Astrocyte of the spinal cord (primary cell): ENCODE measurements around the gene CACNA1C.

Experiments used
- DNase-seq: peaks from one replicate; pipeline ENCODE4 v3.0.0; 2011; ENCODE audit warnings: low read depth, low spot score
- H3K4me3 ChIP-seq: 2 replicates; pipeline ENCODE4 v1.5.1; 2011; ENCODE audit warnings: low read depth, mild to moderate bottlenecking, low read length, moderate library complexity
- in situ Hi-C: cut with HindIII; loops from 2 replicates; pipeline ENCODE4 v1.10.0; 2017; ENCODE audit warnings: low sequenced_read_pairs
- TF ChIP-seq, protein P1 (sequence below): IDR thresholded peaks from 2 replicates; pipeline ENCODE4 v1.5.1; 2012; ENCODE audit warnings: low read depth, mild to moderate bottlenecking, low read length, inconsistent platforms

Gene CACNA1C

DNA sequence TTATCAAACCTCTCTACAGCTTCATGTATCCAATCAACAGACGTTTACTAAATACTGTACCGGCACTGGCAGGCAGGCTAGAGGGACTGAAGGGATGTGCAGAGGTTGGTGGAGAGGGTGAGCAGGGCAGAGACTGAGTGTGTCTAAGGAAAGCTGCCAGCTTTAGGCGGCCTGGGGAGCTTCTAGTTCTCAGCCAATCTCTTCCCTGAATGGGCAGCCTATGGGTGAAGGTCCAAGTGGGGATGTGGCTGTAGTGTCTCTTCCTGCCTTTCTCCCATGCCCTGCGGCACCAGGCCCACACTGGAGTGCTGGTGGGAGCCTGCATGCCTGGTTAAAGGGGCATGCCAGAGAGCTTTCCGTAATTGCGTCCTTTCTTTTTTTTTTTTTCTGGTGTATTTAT is 239.8 kb downstream of the CACNA1C start:
- in situ Hi-C loops, result no loop called here
- TF ChIP-seq, protein P1, sequence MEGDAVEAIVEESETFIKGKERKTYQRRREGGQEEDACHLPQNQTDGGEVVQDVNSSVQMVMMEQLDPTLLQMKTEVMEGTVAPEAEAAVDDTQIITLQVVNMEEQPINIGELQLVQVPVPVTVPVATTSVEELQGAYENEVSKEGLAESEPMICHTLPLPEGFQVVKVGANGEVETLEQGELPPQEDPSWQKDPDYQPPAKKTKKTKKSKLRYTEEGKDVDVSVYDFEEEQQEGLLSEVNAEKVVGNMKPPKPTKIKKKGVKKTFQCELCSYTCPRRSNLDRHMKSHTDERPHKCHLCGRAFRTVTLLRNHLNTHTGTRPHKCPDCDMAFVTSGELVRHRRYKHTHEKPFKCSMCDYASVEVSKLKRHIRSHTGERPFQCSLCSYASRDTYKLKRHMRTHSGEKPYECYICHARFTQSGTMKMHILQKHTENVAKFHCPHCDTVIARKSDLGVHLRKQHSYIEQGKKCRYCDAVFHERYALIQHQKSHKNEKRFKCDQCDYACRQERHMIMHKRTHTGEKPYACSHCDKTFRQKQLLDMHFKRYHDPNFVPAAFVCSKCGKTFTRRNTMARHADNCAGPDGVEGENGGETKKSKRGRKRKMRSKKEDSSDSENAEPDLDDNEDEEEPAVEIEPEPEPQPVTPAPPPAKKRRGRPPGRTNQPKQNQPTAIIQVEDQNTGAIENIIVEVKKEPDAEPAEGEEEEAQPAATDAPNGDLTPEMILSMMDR, result no peak
- no peak for DNase-seq
- H3K4me3 ChIP-seq, result no peak overlapping the region

DNA sequence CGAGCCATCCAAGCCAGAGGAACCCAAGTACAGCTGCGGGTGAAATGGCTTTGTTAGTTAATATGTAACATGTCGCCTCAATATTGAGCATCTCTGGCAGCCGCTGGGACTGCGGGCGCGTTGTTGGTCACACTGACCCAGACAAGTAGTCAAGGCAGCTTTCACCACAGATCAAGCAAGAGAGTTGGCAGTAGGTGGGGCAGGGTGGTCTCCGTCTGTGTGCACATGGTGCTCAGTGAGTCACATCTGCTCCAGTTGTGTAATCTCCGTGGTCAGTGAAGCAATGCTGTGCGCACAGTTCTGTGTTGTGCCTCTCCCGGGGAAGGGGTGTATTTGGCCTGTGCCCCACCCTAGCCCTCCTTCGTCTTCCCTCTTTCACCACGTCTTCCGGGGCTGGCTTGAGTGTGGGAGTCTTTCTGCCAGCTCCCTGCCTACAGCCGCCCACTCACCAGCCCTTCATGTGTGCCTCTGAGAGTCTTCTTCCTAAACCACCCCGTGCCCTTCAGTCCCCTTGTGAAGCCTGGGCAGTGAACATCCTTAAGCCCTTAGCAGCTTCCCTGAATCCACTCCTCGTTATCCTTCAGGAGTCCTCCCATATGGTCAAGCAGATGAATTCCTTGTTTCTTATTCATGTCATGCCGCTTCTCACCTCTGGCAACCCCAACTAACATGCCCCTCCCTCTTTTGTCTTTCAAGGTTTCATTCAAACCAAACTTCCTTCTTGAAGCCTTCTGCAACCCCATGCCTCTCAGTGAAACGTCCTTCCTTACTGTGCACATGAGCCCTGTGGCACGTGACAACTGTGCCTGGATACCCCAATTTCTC is 242.1 kb downstream of the CACNA1C start:
- in situ Hi-C loops, result no loop called here
- peak; percentile 56 for DNase-seq

DNA sequence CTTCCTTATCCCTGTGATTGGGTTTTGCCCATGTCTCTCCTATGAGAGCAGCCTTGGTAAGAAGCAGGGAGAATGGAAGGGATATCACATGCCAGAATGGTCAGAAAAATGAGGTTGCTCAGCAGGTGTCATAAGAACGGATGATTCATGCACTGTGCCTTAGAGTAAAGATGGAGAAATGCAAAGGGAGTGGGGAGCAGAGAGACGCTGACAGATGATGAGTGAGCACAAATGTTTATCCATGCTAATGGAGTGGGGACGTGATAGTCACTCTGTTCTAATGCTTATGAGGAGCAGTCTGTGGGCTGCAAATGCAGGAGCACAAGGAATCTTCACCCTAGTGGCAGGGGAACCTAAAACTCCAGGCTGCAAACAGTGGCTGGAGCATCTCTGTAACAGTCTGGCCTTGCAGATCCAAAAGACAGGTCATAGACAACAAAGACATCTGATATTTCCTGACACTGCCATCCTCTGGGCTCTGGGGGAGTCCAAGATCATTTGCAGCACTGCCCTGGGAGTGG is 243.2 kb downstream of the CACNA1C start:
- TF ChIP-seq, protein P1, result no peak
- DNase-seq, result peak; percentile 84
- no peak overlapping the region for H3K4me3 ChIP-seq
- in situ Hi-C loops, result no loop called here

More for the DNA sequence above, 242.1 kb downstream of the CACNA1C start:
- H3K4me3 ChIP-seq, result no peak overlapping the region
- TF ChIP-seq, protein P1, result no peak

DNA sequence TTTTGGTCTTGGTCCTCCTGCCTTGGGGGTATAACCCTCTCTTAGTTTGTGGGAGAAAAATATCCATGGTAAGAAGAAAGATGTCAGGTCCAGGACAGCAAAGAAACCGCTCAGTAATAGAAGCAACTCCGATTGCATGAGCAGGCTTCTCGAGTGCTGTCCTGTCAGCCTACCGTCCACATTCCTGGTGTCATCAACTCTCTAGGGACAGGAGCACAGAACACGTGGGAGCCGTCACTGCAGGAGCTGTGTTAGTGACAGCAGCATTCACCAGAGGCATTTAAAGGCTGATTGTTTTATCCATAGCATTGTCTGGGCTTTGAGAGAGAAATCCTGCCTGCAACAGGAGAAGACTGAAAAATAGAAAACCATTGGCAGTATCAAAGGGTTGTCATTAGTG is 244.2 kb downstream of the CACNA1C start:
- TF ChIP-seq, protein P1, result no peak
- in situ Hi-C loops, result no loop called here

DNA sequence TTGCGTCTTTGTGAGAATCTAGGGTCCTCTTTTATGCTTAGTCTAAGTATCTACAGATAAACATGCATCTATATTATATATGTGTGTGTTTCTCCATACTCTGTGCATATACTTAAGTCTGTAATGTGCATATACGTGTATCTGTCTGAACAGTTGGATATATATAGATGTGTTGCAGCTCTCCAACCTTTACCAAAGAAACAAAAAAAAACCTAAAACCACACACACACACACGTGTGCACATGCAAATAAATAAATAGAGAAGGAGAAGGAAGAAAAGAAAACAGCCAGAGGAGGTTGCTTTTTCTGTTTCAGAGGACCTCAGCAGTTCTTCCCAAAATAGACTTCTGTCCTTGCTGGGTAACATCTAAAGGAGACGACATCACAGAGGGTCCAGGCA is 244.9 kb downstream of the CACNA1C start:
- TF ChIP-seq, protein P1, result no peak
- DNase-seq, result no peak
- in situ Hi-C loops, result no loop called here
- no peak overlapping the region for H3K4me3 ChIP-seq

More for the DNA sequence above, 244.2 kb downstream of the CACNA1C start:
- H3K4me3 ChIP-seq, result no peak overlapping the region
- DNase-seq, result no peak

DNA sequence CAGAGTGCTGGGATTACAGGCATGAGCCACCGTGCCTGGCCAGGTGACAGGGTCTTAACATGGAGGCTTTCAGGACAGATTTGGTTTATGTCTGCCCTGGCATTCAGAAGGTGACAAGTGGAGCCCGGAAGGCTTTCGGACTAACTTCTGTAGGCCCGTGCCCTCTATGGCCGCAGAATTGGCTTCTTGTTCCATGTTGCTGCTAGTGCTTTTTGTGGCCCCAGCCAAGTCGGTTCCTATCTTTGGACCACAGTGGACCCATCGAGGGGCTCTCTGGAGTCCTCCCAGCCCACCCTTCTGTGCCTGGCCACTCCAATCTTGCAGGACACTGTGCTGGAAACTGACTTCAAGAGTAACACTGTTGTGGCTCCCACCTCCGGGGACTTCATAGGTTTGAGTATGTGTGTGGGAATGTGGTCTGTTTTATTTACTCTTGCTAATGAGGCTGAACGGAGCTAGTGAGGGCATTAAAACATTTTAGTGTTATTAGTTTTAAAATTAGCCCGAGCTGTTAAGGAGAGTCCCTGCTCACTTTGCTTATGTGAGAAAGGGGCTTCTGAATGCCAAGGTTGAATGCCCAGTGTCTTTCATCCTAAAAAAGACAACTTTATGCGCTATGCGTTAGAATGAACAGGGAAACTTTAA is 245.9 kb downstream of the CACNA1C start:
- in situ Hi-C loops, result no loop called here
- TF ChIP-seq, protein P1, result no peak
- no peak overlapping the region for H3K4me3 ChIP-seq
- no peak for DNase-seq
